HG03064 (cell line): Measurements from ENCODE around the gene VSIR.

Source experiments
- ATAC-seq: cut with Tn5 transposase; IDR thresholded peaks from one replicate; pipeline ENCODE4 v1.9.1; 2021; ENCODE audit warnings: low read depth; ENCODE audit not compliant: unreplicated experiment

VSIR gene

GRCh38 chr10:71735709-71736569 lies 37.4 kb downstream of the VSIR start:
- no peak for ATAC-seq

DNA sequence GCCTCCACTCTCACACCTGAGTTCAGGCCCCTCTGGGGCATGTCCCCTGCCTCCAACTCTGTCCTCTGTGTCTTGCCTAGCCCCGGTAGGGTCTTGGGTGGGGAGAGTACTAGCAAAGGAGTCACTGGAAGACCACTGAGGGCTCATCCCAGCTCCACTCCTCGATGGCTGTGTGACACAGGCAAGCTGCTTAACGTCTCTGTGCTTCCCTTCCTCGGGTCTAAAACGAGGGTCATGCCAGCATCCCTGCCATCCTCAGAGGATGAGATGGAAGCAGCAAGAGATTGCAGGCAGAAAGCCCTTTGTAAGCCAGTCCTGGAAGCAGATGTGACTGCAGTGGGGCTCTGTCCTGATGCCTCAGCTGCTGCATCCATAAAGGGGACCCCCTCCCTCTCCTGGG lies 38.5 kb downstream of the VSIR start:
- no peak for ATAC-seq

GRCh38 chr10:71731791-71732190 lies 41.5 kb downstream of the VSIR start:
- no peak for ATAC-seq

DNA sequence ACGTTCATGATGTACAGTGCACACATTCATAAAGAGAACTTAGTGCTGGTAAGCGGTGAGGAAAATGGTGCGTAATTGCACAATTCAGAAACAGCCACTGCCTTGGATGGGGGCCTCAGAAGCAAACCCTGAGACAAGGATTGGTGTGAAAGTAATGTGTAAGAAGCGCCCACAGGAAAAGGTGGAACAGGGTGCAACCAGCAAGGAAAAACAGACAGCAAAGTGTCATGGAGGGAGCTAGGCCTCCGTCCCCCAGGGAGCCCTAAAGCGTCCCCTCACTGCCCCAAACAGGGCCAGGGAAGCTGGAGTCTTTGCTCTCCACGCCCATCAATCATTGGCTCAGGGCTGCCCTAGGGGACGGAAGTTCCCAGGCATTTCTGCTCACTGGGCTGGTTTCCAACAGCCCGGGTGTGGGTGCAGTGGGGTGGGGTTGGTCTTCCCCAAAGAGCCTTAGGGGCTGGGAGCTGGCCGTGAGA lies 44.1 kb downstream of the VSIR start:
- no peak for ATAC-seq

- peak; percentile 61 for ATAC-seq
Observed at GRCh38 chr10:71727738-71728737, 45.3 kb downstream of the VSIR start.

DNA sequence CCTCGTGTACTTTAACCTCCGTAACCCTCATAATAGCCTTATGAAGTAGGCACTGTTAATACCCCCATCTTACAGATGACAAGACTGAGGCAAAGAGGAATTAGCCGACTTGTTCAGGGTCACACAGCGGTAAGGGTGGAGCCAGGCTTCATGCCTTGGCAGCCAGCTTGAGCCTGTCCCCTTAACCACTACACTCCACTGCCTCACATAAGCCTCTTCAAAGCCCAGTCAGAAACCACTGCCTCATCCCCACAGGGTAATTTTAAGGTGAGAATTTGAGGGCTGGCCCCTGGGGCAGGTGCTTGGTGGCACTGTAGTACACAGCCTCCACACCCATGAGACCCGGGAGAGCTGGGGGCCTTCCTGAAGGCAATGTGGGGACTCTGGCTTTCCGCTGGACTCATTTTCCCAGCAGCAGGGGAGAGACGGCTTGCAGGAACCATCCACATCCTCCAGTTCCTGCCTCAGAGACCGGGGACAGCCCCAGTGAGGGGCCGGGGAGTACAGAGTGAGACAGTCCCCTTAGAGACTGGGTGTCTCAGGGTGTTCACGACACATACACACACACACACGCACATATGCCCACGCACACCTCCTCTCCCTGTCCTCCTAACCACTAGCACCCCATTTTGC lies 46.1 kb downstream of the VSIR start:
- ATAC-seq: peak; percentile 36

DNA sequence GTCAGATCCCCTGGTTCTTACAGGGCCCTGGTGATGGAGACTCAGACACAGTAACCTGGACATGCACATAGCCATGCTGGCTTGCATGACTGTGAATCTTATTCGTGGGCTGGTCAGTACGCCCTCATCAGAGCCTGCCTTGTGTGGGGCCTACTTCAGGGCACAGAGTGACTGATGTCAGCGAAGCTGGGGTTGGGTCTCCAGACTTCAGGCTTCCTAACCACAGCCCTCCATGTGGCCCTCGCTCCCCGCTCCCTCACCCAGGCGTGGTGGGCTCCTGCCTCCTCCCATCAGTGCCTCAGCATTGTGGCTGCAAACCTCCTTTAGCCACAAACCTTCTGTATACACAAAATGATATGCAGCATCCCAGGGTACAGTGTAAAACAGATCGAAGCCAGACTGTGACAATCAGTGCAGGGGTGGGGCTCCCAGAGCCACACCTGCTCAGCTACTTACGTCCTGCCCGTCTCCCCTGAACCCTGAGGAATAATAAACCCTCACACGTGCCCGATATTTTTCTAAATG lies 46.7 kb downstream of the VSIR start:
- ATAC-seq: no peak

- ATAC-seq: no peak
Observed at GRCh38 chr10:71725998-71726579, 47.2 kb downstream of the VSIR start.

DNA sequence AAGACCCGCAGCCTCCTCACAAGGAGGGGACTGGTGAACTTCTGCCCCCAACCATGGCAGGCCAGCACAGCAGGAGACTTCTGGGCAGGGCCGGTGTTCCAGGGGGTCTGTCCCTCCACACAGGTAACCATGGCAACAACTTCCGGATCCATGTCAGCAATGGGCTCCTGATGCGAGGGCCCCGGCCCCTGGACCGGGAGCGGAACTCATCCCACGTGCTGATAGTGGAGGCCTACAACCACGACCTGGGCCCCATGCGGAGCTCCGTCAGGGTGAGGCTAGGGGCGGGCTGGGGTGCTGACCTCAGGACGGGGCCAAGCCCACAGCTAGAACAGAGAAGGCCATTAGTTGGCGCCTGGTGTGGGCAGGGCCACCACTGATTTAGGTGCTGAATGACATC lies 48.1 kb downstream of the VSIR start:
- ATAC-seq: no peak

GRCh38 chr10:71724539-71724938 lies 48.8 kb downstream of the VSIR start:
- no peak for ATAC-seq

DNA sequence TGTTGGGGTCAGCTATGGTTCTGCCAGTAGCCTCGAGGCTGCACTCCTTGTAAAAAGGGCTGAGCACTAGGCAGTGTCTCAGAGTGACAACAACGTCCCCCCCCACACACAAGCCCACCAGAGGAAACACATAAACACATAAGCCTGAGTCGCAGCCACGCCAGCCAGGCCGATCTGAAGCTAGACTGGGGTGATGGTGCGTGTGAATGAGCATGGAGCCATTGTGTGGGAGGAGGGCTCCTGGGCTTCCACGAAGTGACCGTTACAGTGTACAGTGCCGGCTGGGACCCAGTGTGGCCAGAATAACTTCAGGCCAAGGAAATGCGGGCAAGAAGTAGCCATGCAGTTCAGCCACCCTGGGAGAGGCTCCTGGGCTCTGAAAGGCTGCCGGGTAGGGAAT lies 50.0 kb downstream of the VSIR start:
- ATAC-seq: no peak

- ATAC-seq: no peak
Observed at GRCh38 chr10:71722849-71723248, 50.5 kb downstream of the VSIR start.

DNA sequence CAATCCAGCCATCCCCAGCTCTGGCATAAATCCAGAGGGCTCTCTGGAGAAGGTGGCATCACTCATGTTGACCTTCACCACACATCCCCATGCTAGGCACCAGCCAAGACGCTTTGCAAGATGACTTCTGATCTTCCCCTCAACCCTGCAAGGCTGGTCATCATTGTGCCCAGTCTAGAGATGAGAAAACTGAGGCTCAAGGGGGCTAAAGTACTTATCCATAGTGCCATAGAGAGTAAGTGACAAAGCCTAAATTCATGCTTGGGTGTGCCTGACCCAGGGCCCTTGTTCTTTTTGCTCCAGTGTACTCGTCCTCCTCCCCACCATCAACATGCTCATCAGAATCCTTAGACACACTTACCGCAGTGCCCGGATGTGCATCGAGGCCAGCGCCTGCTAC lies 52.0 kb downstream of the VSIR start:
- ATAC-seq: no peak

DNA sequence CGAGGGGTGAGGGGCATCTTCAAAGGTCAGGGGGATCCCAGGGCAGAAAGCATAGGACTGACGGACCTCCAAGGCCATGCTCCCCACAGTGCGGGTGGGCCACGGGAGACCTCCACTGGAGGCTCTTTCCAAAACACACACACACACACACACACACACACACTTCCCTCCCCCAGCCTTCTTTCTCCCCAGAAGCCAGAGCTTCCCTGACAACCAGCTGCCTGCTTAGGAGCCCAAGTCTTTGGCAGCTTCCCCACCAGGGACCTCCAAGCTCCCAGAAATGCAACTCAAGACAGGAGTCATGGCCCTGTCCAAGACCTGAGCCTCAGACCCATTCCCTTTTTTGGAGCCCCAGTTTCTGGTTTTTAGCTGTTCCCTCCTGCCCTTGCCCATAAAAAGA lies 53.0 kb downstream of the VSIR start:
- ATAC-seq: no peak

- no peak for ATAC-seq
Observed at GRCh38 chr10:71719464-71720201, 53.7 kb downstream of the VSIR start, which contains the start of gene C10orf105. C10orf105 (minus strand) TSS chr10:71719778; CDS start chr10:71716337, 3,441 bp downstream.

GRCh38 chr10:71719042-71719441 lies 54.3 kb downstream of the VSIR start:
- no peak for ATAC-seq

DNA sequence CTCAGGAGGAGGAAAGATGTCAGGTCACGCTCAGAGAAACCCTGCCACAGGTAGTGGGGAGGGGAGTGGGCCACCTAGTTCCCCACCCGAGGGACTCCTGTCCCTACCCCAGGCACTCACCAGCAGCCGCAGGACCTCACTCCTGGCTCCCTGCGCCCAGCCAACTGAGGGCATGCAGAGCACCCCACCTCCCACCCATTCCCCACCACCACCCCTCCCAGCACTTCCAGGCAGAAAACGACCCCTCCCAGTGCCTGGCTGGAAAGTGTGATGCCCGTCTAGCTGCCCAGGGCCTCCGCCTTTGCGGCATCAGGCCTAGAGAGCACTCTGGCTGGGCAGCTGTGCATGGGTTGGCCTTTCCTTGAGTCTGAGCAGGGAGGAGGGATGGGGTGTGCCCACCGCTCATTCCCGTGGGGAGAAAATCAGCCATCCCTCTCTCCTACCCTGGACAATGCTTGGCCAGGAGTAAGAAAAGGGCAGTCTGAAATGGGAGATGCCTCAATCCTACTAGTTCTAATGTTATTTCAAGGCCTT lies 55.1 kb downstream of the VSIR start:
- ATAC-seq: no peak

GRCh38 chr10:71717551-71717951 lies 55.8 kb downstream of the VSIR start:
- ATAC-seq: no peak

GRCh38 chr10:71717056-71717455 lies 56.3 kb downstream of the VSIR start:
- ATAC-seq: no peak
